Esophagus squamous epithelium (tissue), 5 donors: ENCODE data around the gene CTDP1. TPM values are rescaled to one million over a fixed set of nuclear protein-coding genes. Genes with fewer than 3 reads are reported as not detected.
"Not testable (repeated sequence)": the region's sequence is repeated elsewhere in the genome, so short reads cannot be mapped to it uniquely, and the experiment has no call there.

ENCODE experiments used
- DNase-seq: peaks from one replicate; lab custom pipeline; 2025; lab: John Stamatoyannopoulos, UW
- H3K27ac ChIP-seq, 4 donors: fragments of 200-600 bp; sonication (generic); one replicate each; pipeline ENCODE4 v1.5.1; 2016 to 2019; ENCODE audit warnings: mild to moderate bottlenecking in 1 of 4
- H3K27me3 ChIP-seq, 4 donors: fragments of 200-600 bp; sonication (generic); 1 replicate in 3 of 4; 2 replicates in 1 of 4; pipeline versions ENCODE4 v1.5.1 to v1.6.0; 2017 to 2021; ENCODE audit warnings: antibody characterized with exemption in 1 of 4
- H3K36me3 ChIP-seq, 3 donors: fragments of 200-600 bp; sonication (generic); one replicate each; pipeline ENCODE4 v1.5.1; 2016 to 2019
- H3K4me1 ChIP-seq, 3 donors: fragments of 200-600 bp; sonication (generic); one replicate each; pipeline ENCODE4 v1.5.1; 2017 to 2019
- H3K4me3 ChIP-seq, 4 donors: fragments of 200-600 bp; sonication (generic); 1 replicate in 3 of 4; 2 replicates in 1 of 4; pipeline ENCODE4 v1.5.1; 2016 to 2019; ENCODE audit warnings: mild to moderate bottlenecking in 2 of 4, moderate library complexity in 1 of 4
- H3K9me3 ChIP-seq, 3 donors: fragments of 200-600 bp; sonication (generic); one replicate each; pipeline ENCODE4 v1.5.1; 2016 to 2019
- POLR2A ChIP-seq, 4 donors: fragments of 450-650 bp; IDR thresholded peaks; one replicate each; pipeline ENCODE4 v1.6.1; 2017; ENCODE audit warnings: antibody characterized with exemption in 4 of 4, mild to moderate bottlenecking in 4 of 4, moderate library complexity in 3 of 4
- WGBS, 2 donors: methylation state at CpG; one replicate each; pipeline ENCODE4 v1.1.5; 2018; 5-methylcytosine and 5-hydroxymethylcytosine counted together
- intact Hi-C: fragments of 100-400 bp; cut with DNase I; formaldehyde crosslinking; loops from one replicate; pipeline ENCODE4 v1.15.0; 2022
- total RNA-seq, 4 donors: library from RNA; depleted of rRNA; stranded (reverse); fragments of >200 nt; gene quantifications; one replicate each; pipeline ENCODE4 v1.1.0, GENCODE V29; 2016
- TF ChIP-seq, protein P1 (sequence below), 6 experiments: fragments of 450-650 bp in 4 of 6; fragments of 200-600 bp in 2 of 6; sonication (generic) in 2 of 6; IDR thresholded peaks; one replicate each; pipeline ENCODE4 v1.5.1; 2016 to 2019; ENCODE audit warnings: antibody characterized with exemption in 6 of 6, mild to moderate bottlenecking in 4 of 6, moderate library complexity in 4 of 6
- donor health status: DM: yes; HTN: yes; CAD: no.

The CTDP1 gene
- total RNA-seq, 4 donors from 2014 or later, result 10.5 to 17.1 (median 15.5) TPM

DNA sequence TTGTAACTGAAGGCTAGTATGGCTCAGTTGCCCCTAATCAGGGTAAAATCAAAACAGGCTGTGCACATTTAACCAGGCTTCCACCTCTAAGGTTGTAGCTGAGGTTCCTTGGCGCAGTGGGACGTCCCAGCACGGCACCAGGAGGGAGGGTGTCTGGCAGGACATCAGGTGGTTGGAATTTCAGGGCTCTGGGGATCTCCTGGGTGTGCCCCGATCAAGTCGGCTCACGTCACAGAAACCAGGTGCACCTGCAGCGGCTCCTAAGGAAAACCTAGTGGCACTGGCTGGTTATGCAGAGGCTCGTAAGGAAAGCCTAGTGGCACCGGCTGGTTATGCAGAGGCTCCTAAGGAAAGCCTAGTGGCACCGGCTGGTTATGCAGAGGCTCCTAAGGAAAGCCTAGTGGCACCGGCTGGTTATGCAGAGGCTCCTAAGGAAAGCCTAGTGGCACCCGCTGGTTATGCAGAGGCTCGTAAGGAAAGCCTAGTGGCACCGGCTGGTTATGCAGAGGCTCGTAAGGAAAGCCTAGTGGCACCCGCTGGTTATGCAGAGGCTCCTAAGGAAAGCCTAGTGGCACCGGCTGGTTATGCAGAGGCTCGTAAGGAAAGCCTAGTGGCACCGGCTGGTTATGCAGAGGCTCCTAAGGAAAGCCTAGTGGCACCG lies 72.4 kb downstream of the CTDP1 start:
- 75 to 85% methylated on average over 5 to 9 of the region's 20 CpGs for WGBS, 2 donors
- DNase-seq, H3K4me1 ChIP-seq, H3K4me3 ChIP-seq, intact Hi-C loops, H3K9me3 ChIP-seq, H3K27me3 ChIP-seq: not testable (repeated sequence)
- peak overlapping the region in 1 of 4 donors; percentile 44 for H3K27ac ChIP-seq
- TF ChIP-seq, protein P1, sequence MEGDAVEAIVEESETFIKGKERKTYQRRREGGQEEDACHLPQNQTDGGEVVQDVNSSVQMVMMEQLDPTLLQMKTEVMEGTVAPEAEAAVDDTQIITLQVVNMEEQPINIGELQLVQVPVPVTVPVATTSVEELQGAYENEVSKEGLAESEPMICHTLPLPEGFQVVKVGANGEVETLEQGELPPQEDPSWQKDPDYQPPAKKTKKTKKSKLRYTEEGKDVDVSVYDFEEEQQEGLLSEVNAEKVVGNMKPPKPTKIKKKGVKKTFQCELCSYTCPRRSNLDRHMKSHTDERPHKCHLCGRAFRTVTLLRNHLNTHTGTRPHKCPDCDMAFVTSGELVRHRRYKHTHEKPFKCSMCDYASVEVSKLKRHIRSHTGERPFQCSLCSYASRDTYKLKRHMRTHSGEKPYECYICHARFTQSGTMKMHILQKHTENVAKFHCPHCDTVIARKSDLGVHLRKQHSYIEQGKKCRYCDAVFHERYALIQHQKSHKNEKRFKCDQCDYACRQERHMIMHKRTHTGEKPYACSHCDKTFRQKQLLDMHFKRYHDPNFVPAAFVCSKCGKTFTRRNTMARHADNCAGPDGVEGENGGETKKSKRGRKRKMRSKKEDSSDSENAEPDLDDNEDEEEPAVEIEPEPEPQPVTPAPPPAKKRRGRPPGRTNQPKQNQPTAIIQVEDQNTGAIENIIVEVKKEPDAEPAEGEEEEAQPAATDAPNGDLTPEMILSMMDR (IDR thresholded peaks at IDR 0.05), result peak in 2 of 6 experiments; percentile 21 to 37
- H3K36me3 ChIP-seq, result peaks cover 12 to 68% (median 13%) of the 10 kb centered on the region in 3 donors

DNA sequence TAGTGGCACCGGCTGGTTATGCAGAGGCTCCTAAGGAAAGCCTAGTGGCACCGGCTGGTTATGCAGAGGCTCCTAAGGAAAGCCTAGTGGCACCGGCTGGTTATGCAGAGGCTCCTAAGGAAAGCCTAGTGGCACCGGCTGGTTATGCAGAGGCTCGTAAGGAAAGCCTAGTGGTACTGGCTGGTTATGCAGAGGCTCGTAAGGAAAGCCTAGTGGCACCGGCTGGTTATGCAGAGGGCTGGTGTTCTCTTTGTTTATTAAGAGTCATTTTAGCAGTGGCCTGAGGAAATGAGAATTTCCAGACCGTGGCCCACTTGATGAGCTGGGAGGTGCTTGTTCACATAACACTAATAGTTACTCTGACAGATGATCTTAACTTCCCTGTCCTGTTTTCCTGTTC lies 73.3 kb downstream of the CTDP1 start:
- H3K27me3 ChIP-seq, H3K9me3 ChIP-seq, intact Hi-C loops, H3K4me1 ChIP-seq, DNase-seq, H3K4me3 ChIP-seq, H3K27ac ChIP-seq: not testable (repeated sequence)
- H3K36me3 ChIP-seq, result peaks cover 12 to 59% (median 13%) of the 10 kb centered on the region in 3 donors
- 82 to 83% methylated on average over 4 to 5 of the region's 8 CpGs for WGBS, 2 donors

DNA sequence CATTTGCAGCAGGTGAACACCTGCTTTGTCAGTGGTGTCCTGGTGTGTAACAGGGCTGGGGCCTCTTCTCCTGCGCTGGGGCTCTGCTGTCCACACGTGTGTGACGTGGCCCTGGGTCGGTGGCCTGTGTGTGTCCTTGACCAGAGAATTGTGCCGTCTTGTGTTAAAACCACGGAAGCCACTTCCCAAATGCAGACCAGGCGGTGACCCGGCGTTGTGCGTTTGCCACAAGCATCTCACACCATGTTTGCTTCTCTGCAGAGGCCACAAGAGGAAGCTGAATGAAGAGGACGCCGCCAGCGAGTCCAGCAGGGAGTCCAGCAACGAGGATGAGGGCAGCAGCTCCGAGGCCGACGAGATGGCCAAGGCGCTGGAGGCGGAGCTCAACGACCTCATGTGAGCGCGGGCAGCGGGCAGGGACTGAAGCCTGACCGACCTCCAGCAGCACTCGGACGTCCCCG lies 73.8 kb downstream of the CTDP1 start:
- intact Hi-C loops, result no loop called here
- Histone ChIP-seq H3K9me3 (no peaks in the 10 kb centered on the region), H3K4me1 (peaks cover 0 to 8% (median 0%) of the 10 kb centered on the region in 3 donors), H3K4me3 (no peak overlapping the region), H3K27me3 (no peaks in the 10 kb centered on the region), H3K27ac (no peak overlapping the region), H3K36me3 (peaks cover 12 to 55% (median 13%) of the 10 kb centered on the region in 3 donors)
- no peak for TF ChIP-seq POLR2A (IDR thresholded peaks at IDR 0.05)
- TF ChIP-seq, protein P1 (IDR thresholded peaks at IDR 0.05), result no peak
- no peak for DNase-seq
- WGBS, 2 donors, result 91 to 92% methylated on average over 23 to 24 of the region's 27 CpGs

DNA sequence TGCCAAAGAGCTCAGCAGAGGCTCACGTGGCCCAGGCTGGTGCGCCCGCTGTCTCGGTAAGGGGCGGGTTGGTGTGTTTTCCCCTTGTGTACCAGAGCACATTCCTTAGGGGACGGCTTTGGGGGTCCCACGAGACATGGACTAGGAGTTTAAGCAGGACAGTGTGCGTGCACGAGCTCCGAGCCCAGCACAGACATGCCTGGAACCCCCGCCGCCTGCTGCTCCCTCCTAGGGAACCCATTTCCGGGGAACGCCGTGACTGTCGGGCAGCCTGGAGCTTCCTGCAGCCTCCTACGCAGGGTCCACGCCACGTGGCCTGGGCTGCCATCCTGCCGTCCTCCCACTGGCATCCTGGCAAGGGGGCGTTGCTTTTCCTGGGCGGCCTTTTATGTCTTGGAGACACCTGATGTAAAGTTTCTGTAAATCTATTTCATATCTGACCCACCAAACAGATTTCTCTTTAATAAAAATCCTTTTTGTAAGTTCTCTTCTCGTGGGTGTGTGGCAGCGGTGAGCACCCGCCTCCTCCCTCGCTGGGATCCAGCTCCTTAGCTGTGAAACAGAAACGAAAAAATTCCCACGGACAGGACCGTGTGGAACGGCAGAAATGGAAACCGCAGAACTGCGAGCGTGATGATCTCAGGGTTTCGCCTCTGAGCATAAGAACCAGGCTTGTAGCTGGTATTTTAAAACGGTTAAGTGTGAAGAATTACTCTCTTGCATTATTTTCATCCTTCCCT lies 74.6 kb downstream of the CTDP1 start:
- no peak overlapping the region for H3K4me3 ChIP-seq
- WGBS, 2 donors, result 95% methylated on average over 8 to 24 of the region's 35 CpGs
- peaks cover 0 to 8% (median 0%) of the 10 kb centered on the region in 3 donors for H3K4me1 ChIP-seq
- no peaks in the 10 kb centered on the region for H3K9me3 ChIP-seq
- intact Hi-C loops, result no loop called here
- H3K27ac ChIP-seq, result no peak overlapping the region
- no peaks in the 10 kb centered on the region for H3K27me3 ChIP-seq
- DNase-seq, result no peak
- peaks cover 12 to 47% (median 13%) of the 10 kb centered on the region in 3 donors for H3K36me3 ChIP-seq
- TF ChIP-seq, protein P1 (IDR thresholded peaks at IDR 0.05), result no peak
- TF ChIP-seq POLR2A (IDR thresholded peaks at IDR 0.05), result no peak

DNA sequence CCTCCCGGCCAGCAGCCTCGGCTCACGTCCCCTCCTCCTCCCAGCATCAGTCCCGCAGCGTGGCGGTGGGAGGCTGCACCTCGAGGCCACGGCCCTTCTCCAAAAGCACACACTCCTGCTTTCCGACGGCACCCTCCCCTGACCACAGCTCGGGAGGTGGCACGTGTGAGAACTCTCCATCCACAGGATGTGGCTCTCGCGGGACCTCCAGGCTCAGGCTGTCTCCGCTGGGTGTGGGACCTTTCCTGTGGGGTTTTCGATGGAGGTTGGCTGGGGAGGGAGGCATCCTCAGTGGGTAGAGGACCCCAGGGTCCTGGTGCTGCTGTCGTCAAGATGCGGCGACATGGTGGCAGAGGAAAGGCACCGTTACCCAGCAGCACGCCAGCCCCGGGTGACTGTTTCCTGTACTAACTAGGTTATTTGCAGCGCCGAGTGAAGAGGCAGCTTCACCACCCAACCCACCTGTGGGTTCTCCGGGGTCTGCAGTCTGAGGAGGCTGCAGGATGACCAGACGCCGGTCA lies 75.3 kb downstream of the CTDP1 start:
- no peak for DNase-seq
- intact Hi-C loops, result no loop called here
- WGBS, 2 donors, result 94 to 98% methylated on average over 11 to 26 of the region's 27 CpGs
- no peak overlapping the region for H3K27ac ChIP-seq
- peaks cover 9 to 40% (median 13%) of the 10 kb centered on the region in 3 donors for H3K36me3 ChIP-seq
- H3K9me3 ChIP-seq, result no peaks in the 10 kb centered on the region
- TF ChIP-seq, protein P1 (IDR thresholded peaks at IDR 0.05), result no peak
- TF ChIP-seq POLR2A (IDR thresholded peaks at IDR 0.05), result no peak
- H3K27me3 ChIP-seq, result no peaks in the 10 kb centered on the region
- no peak overlapping the region for H3K4me3 ChIP-seq
- H3K4me1 ChIP-seq, result peaks cover 0 to 8% (median 0%) of the 10 kb centered on the region in 3 donors
